ENCODE measurements around the gene CDK7.

DNA sequence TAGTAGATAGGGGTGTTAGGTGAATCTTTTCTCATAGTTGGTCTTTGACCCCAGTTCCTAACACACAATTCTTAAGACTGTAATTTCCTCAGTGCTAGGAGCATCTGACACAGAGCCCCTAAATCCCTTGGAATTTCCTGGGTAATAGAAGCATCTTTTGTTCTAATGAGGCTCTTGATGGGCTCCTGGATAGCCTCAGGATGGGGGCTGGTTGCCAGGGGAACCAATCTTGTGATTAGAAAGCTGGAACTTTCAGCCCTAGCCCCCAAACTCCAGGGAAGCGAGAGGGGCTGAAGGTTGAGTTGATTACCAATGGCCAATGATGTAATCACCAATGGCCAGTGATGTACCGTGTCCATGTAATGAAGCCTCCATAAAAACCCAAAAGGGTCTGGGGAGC, 53.4 kb downstream of the CDK7 start:
- TF ChIP-seq, protein P1, sequence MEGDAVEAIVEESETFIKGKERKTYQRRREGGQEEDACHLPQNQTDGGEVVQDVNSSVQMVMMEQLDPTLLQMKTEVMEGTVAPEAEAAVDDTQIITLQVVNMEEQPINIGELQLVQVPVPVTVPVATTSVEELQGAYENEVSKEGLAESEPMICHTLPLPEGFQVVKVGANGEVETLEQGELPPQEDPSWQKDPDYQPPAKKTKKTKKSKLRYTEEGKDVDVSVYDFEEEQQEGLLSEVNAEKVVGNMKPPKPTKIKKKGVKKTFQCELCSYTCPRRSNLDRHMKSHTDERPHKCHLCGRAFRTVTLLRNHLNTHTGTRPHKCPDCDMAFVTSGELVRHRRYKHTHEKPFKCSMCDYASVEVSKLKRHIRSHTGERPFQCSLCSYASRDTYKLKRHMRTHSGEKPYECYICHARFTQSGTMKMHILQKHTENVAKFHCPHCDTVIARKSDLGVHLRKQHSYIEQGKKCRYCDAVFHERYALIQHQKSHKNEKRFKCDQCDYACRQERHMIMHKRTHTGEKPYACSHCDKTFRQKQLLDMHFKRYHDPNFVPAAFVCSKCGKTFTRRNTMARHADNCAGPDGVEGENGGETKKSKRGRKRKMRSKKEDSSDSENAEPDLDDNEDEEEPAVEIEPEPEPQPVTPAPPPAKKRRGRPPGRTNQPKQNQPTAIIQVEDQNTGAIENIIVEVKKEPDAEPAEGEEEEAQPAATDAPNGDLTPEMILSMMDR (IDR thresholded peaks at IDR 0.05; ENCODE audit: insufficient read depth, low read length): no peak
- TF ChIP-seq POLR2AphosphoS5 (IDR thresholded peaks at IDR 0.05; ENCODE audit: low read depth) (no peak), GABPA (IDR thresholded peaks at IDR 0.05; ENCODE audit: low read depth) (no peak), SPI1 (IDR thresholded peaks at IDR 0.05; ENCODE audit: borderline replicate concordance, low read depth) (no peak)
- TF ChIP-seq, protein P2, sequence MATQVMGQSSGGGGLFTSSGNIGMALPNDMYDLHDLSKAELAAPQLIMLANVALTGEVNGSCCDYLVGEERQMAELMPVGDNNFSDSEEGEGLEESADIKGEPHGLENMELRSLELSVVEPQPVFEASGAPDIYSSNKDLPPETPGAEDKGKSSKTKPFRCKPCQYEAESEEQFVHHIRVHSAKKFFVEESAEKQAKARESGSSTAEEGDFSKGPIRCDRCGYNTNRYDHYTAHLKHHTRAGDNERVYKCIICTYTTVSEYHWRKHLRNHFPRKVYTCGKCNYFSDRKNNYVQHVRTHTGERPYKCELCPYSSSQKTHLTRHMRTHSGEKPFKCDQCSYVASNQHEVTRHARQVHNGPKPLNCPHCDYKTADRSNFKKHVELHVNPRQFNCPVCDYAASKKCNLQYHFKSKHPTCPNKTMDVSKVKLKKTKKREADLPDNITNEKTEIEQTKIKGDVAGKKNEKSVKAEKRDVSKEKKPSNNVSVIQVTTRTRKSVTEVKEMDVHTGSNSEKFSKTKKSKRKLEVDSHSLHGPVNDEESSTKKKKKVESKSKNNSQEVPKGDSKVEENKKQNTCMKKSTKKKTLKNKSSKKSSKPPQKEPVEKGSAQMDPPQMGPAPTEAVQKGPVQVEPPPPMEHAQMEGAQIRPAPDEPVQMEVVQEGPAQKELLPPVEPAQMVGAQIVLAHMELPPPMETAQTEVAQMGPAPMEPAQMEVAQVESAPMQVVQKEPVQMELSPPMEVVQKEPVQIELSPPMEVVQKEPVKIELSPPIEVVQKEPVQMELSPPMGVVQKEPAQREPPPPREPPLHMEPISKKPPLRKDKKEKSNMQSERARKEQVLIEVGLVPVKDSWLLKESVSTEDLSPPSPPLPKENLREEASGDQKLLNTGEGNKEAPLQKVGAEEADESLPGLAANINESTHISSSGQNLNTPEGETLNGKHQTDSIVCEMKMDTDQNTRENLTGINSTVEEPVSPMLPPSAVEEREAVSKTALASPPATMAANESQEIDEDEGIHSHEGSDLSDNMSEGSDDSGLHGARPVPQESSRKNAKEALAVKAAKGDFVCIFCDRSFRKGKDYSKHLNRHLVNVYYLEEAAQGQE (IDR thresholded peaks at IDR 0.05; ENCODE audit: insufficient replicate concordance, low read depth): no peak

Data from HL-60 (cell line).